ENCODE measurements around the gene LAMTOR5. TPM values are rescaled to one million over a fixed set of nuclear protein-coding genes. Genes with fewer than 3 reads are reported as not detected.
"Not testable (repeated sequence)": the region's sequence is repeated elsewhere in the genome, so short reads cannot be mapped to it uniquely, and the experiment has no call there.

The LAMTOR5 gene
- 123 and 189 TPM in 2 replicates for total RNA-seq (2014; rRNA removed; shearing (Covaris generic))

- DNase-seq (ENCODE audit: low read depth), result peak; percentile 97
Measured at GRCh38 chr1:110407260-110408210, at the start of gene LAMTOR5. TSS of gene LAMTOR5 (minus strand) at chr1:110407694. CDS start at chr1:110407620, 74 bp downstream.

DNA sequence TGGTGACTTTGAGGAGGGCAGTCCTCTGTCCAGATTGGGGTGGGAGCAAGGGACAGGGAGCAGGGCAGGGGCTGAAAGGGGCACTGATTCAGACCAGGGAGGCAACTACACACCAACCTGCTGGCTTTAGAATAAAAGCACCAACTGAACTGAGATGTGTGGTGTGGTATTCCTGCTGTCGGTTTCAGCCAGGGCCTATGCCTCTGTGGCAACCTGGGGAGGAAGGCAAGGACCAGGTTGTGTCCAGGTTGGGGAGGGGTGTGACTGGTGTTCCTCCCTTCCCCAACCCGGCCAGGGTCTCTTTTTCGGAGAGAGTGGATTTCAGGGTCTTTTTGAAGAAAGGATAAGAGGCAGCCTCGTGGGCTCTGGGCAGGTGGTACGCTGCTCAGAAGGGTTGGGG, 49.7 kb upstream of the LAMTOR5 start:
- DNase-seq (ENCODE audit: low read depth), result no peak

- peak; percentile 56 for DNase-seq (ENCODE audit: low read depth)
Measured at GRCh38 chr1:110455151-110455550, 47.7 kb upstream of the LAMTOR5 start.

GRCh38 chr1:110454328-110454727, 46.8 kb upstream of the LAMTOR5 start:
- no peak for DNase-seq (ENCODE audit: low read depth)

GRCh38 chr1:110453829-110454228, 46.3 kb upstream of the LAMTOR5 start:
- DNase-seq (ENCODE audit: low read depth), result no peak

GRCh38 chr1:110452330-110452729, 44.8 kb upstream of the LAMTOR5 start:
- DNase-seq (ENCODE audit: low read depth), result no peak

DNA sequence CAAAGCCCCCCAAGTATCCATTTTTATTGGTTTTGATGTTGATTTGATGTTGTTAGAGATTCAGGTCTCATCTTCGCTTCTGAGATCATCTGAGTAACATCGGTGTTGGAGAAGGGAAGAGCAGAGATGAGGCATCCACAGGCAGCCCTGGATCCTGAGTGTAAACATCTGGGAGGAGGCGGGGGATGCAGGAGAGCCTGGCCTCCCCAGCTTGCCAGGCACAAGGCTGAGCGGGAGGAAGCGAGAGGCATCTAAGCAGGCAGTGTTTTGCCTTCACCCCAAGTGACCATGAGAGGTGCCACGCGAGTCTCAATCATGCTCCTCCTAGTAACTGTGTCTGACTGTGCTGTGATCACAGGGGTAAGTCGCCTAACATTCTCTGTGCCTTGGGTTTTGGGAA, 43.4 kb upstream of the LAMTOR5 start, which contains the start of gene PROK1:
Gene PROK1, plus strand, starts transcription at position 221 of the 400 bp plus-strand sequence. Its CDS starts 68 bp downstream, at position 289.
- no peak for DNase-seq (ENCODE audit: low read depth)

GRCh38 chr1:110449661-110450651, 42.5 kb upstream of the LAMTOR5 start:
- DNase-seq (ENCODE audit: low read depth), result no peak

GRCh38 chr1:110444561-110444960, 37.1 kb upstream of the LAMTOR5 start:
- DNase-seq (ENCODE audit: low read depth), result no peak

- no peak for DNase-seq (ENCODE audit: low read depth)
Measured at GRCh38 chr1:110443451-110443850, 36.0 kb upstream of the LAMTOR5 start.

- no peak for DNase-seq (ENCODE audit: low read depth)
Measured at GRCh38 chr1:110441888-110442287, 34.4 kb upstream of the LAMTOR5 start.

GRCh38 chr1:110440877-110441276, 33.4 kb upstream of the LAMTOR5 start:
- DNase-seq (ENCODE audit: low read depth), result no peak

- not testable (repeated sequence) for DNase-seq (ENCODE audit: low read depth)
Measured at GRCh38 chr1:110439873-110440272, 32.4 kb upstream of the LAMTOR5 start.

DNA sequence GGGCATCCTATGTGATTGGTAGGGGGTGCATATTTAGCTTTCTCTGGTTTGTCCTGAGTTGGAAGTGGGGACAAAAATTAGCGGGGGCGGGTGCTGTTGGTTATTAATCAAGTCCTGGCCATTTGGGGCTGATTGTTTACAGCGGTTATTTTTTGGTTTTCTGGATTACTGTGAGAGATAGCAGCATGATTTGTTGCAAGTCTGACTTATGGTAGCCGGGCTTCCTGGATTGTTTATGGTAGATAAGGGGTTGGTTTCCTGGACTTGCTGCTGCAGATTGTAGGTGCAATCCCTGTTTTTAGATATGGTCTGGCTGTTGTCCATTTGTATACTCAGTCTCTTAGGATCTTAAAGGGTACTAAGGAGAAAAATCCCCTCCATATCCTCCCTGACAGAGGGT, 31.4 kb upstream of the LAMTOR5 start:
- DNase-seq (ENCODE audit: low read depth), result no peak

DNA sequence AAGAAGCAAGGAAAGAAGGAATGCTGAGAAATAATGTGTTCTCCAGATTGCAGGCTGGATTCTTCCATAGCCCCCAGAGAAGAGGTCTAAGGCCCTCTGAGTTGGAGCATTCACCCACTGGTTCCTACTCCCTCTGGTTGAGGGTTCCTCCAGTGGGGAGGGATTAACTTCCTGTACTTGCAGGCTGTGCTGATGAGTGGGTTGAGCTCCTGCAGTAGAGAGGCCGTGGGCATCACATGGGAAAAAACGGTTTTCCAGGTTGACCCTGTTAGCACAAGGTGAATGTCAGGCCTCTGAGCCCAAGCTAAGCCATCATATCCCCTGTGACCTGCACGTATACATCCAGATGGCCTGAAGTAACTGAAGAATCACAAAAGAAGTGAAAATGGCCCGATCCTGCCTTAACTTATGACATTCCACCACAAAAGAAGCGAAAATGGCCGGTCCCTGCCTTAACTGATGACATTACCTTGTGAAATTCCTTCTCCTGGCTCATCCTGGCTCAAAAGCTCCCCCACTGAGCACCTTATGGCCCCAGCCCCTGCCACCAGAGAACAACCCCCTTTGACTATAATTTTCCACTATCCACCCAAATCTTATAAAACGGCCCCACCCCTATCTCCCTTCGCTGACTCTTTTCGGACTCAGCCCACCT, 30.3 kb upstream of the LAMTOR5 start:
- DNase-seq (ENCODE audit: low read depth), result not testable (repeated sequence)

DNA sequence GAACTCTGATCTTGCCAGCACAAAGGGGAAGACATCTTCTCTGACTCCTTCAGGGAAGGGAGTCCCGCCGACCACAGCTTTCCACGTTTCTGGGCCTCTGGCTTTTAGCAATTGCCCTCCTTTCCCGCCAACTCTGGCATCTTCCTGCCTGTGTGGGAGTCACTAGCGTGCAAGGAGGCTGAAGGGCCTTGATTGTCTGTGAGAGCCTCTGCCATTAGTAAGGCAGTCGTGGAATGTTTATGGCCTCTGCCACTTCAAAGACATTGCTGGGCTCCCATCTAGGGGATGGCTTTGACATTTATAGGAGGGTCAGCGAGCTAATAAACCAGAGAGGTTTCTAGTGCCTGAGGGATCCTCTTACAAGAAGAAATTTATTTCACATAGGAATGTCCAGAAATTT, 29.1 kb upstream of the LAMTOR5 start:
- DNase-seq (ENCODE audit: low read depth), result peak; percentile 52

DNA sequence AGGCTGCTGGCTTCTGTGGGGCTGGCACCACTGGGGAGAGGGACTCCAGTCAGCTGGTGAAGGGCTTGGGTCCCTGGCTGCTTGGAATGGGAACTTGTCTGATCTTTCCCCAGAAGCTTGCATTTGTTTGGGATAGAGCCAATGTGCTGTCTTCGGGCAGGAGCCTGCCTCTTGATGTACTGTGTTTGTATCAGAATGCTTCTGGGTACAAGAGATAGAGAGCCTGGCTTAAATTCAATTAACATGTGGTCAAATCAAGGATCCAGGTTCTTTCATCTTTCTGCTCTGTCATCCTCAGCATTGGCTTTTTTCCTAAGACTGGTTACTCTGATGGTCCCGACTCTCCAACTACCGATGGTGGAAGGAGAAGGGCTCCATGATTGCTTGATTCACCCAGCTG, 27.5 kb upstream of the LAMTOR5 start:
- DNase-seq (ENCODE audit: low read depth), result no peak

DNA sequence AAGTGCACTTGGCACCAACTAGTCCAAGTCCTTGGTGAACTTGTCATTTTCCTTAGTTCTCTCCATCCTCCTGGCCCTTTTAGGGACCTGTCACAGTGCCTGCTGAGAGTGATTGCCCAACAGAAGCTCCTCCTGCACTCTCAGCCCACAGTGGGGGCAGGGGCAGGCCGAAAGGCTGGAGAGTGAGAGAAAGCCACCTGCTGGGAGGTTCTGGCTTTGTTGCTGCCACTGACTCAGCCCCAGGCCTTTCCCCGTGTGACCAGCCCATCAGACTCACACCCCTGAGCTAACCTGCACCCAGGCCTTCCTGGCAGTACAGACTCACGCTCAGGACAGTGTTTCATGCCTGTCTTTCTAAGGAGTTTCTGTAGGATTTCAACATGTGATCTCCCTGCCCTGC, 26.3 kb upstream of the LAMTOR5 start:
- DNase-seq (ENCODE audit: low read depth), result peak; percentile 73

GRCh38 chr1:110433213-110433612, 25.7 kb upstream of the LAMTOR5 start:
- no peak for DNase-seq (ENCODE audit: low read depth)

GRCh38 chr1:110430901-110431300, 23.4 kb upstream of the LAMTOR5 start:
- no peak for DNase-seq (ENCODE audit: low read depth)

- no peak for DNase-seq (ENCODE audit: low read depth)
Measured at GRCh38 chr1:110430366-110430765, 22.9 kb upstream of the LAMTOR5 start.

DNA sequence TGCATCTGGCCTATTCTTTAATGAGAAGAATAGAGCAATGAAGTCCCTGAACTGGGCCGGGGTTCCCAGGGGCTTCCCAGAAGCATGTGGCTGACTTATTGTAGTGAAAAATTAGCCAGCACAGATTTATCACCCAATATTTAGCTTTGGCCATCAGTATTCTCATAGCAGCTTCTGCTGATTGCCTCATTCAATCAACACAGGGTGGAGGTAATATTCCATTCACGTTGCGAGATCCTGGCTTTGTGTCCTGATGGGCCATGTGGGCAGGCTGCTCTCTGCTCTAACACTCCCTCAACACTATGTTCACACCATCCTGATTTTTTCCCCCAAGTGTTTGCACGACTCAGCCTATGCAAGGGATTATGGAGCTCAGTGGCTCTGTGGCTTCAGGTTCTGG, 21.5 kb upstream of the LAMTOR5 start:
- no peak for DNase-seq (ENCODE audit: low read depth)
